ENCODE data around the gene CFAP77. TPM values are rescaled to one million over a fixed set of nuclear protein-coding genes. Genes with fewer than 3 reads are reported as not detected.
A peak's percentile ranks its signal among the peaks of the same experiment; 100 is the strongest.

Gene CFAP77
- total and polyA plus RNA-seq, 2 of the 4 experiments (the other 2 are of a cell fraction), result not detected

DNA sequence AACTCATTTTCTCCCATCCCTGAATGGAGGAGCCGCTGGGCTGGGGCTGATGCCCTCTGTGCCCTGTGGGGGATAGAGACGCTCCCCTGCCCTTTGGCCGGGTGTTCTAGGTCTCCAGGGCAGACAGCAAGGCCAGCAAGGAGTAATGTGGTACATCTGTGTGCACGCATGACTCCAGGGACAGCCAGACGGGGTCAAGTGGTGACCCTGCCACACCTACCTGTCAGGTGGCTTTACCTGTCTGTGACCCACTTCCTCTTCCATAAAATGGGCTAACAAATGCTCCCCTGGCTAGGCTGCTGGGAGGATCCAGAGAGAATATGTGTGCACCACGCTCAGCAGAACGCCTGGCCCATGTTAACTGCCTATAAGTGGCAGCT is 137.0 kb downstream of the CFAP77 start:
- ChIA-PET POLR2A (ENCODE audit: unreplicated experiment) (no interaction called here), CTCF (no interaction called here)
- no peak for TF ChIP-seq FOS (IDR thresholded peaks at IDR 0.05; ENCODE audit: low read depth, low read length)
- TF ChIP-seq CTCF (conservative IDR thresholded peaks at IDR 0.05; ENCODE audit: low read depth, low read length), result no peak
- TF ChIP-seq MAFK (IDR thresholded peaks at IDR 0.05; ENCODE audit: low read depth, low read length), result no peak
- TF ChIP-seq NFE2L2 (IDR thresholded peaks at IDR 0.05; ENCODE audit: low read depth, low read length), result no peak
- no peak for TF ChIP-seq CEBPB (IDR thresholded peaks at IDR 0.05; ENCODE audit: low read depth, low read length)
- no peak for TF ChIP-seq RAD21 (IDR thresholded peaks at IDR 0.05; ENCODE audit: low read length)
- no peak for TF ChIP-seq BHLHE40 (IDR thresholded peaks at IDR 0.05; ENCODE audit: low read depth, low read length)
- no peak for TF ChIP-seq POLR2A (IDR thresholded peaks at IDR 0.05; ENCODE audit: low read depth, low read length)
- H4K5ac ChIP-seq (ENCODE audit: low read depth, low read length), result no peak overlapping the region
- no peak overlapping the region for H3K4me3 ChIP-seq (ENCODE audit: insufficient read depth, low read depth, low read length)
- H3K4me2 ChIP-seq (ENCODE audit: low read depth, low read length), result no peak overlapping the region
- no peak overlapping the region for H2AFZ ChIP-seq (replicated peaks; ENCODE audit: low read length, poor library complexity)
- DNase-seq (no peak), ATAC-seq (ENCODE audit: low read depth) (no peak)
- no peak overlapping the region for H2BK5ac ChIP-seq (ENCODE audit: low read depth, low read length, poor library complexity, severe bottlenecking)
- no peak overlapping the region for H2BK20ac ChIP-seq (ENCODE audit: low read depth, low read length)
- H3K18ac ChIP-seq (ENCODE audit: low read depth, low read length), result no peak overlapping the region
- H4K8ac ChIP-seq (ENCODE audit: low read depth in 2 of 2, low read length in 2 of 2), result no peak overlapping the region
- H2AK9ac ChIP-seq (replicated peaks; ENCODE audit: low read depth, low read length, poor library complexity), result peak overlapping the region; percentile 61
- H3K9me1 ChIP-seq (ENCODE audit: insufficient read depth, low read length), result no peaks in the 10 kb centered on the region
- H3K79me1 ChIP-seq (ENCODE audit: low read depth in 1 of 2, low read length in 2 of 2), result no peaks in the 10 kb centered on the region
- no peaks in the 10 kb centered on the region for H3K4me1 ChIP-seq (ENCODE audit: control insufficient read depth, insufficient read depth, low read length)
- H3K56ac ChIP-seq (ENCODE audit: extremely low read depth, insufficient read depth, low read length), result no peak overlapping the region
- dilution Hi-C loops (cut with HindIII; ENCODE audit: low sequenced_read_pairs, unreplicated experiment), result no loop called here
- H3K27me3 ChIP-seq (ENCODE audit: control insufficient read depth, insufficient read depth, low read length), result peaks cover 37% of the 10 kb centered on the region
- in situ Hi-C loops (cut with MboI; ENCODE audit: low sequenced_read_pairs), result no loop called here
- H3K4ac ChIP-seq (ENCODE audit: low read depth, low read length), result no peak overlapping the region
- BruUV-seq (replicated peaks), result no TSS peak
- no peak overlapping the region for H2BK15ac ChIP-seq (ENCODE audit: low read depth, low read length)
- no peak overlapping the region for H3K9ac ChIP-seq (ENCODE audit: low read depth, low read length)
- H4K91ac ChIP-seq (ENCODE audit: insufficient read depth, low read depth, low read length), result no peak overlapping the region
- no peak overlapping the region for H3K14ac ChIP-seq (replicated peaks; ENCODE audit: low read depth, low read length)
- H3K9me3 ChIP-seq (ENCODE audit: control insufficient read depth, insufficient read depth, low read length), result no peaks in the 10 kb centered on the region
- intact Hi-C loops (cut with micrococcal nuclease), result no loop called here
- no peak overlapping the region for H2BK120ac ChIP-seq (ENCODE audit: low read depth, low read length)
- H4K20me1 ChIP-seq (ENCODE audit: insufficient read depth, low read length), result no peaks in the 10 kb centered on the region
- no peak overlapping the region for H2AK5ac ChIP-seq (ENCODE audit: low read depth, low read length)
- H3K27ac ChIP-seq (ENCODE audit: insufficient read depth, low read length), result no peak overlapping the region
- no peak overlapping the region for H3K23ac ChIP-seq (ENCODE audit: low read depth, low read length)
- no peaks in the 10 kb centered on the region for H3K36me3 ChIP-seq (ENCODE audit: control insufficient read depth, insufficient read depth, low read length)
- 85% methylated on average over 4 of the region's 7 CpGs; no CpG with 5 or more reads in 1 of the 2 experiments for WGBS, 2 experiments (ENCODE audit: extremely low coverage in 2 of 2, insufficient read length in 1 of 2)
